K562 (cell line): ENCODE data around the gene MS4A4E. TPM values are rescaled to one million over a fixed set of nuclear protein-coding genes. Genes with fewer than 3 reads are reported as not detected.
"Not testable (repeated sequence)": the region's sequence is repeated elsewhere in the genome, so short reads cannot be mapped to it uniquely, and the experiment has no call there.

Experiments
- ATAC-seq: fragments of 200-7000 bp; cut with Tn5 transposase; 3 replicates; pipeline ENCODE4 v1.9.1; 2020; ENCODE audit warnings: moderate library complexity
- BruUV-seq: library from RNA; stranded (reverse); fragments of 400-500 nt; replicated peaks from 2 replicates; lab custom pipeline; 2021; lab: Mats Ljungman, UMichigan
- CTCF ChIA-PET: fragments of 300-600 bp; formaldehyde crosslinking; extraction: SDS; loops from one replicate; lab custom pipeline; 2021; ENCODE audit warnings: low intra/inter-chr PET ratio; lab: Yijun Ruan, JAX
- POLR2A ChIA-PET: fragments of 300-600, 350-650 bp; sonication (Branson Sonifier 250); formaldehyde crosslinking; extraction: SDS; loops from one replicate; lab custom pipeline; 2021; ENCODE audit warnings: antibody characterized with exemption, inconsistent platforms; lab: Yijun Ruan, JAX
- DNase-seq, 4 experiments: peaks; one replicate each; pipeline versions ENCODE4 v3.0.0 to v3.0.0-alpha.2; 2011 to 2018; ENCODE audit warnings: low spot score in 3 of 4, mixed read lengths in 3 of 4; ENCODE audit errors: extremely low read depth in 1 of 4
- FAIRE-seq: peaks from 2 replicates; lab custom pipeline; 2011; peaks lifted over from hg19 to GRCh38; lab: Jason Lieb, UNC
- H2AFZ ChIP-seq: 2 replicates; pipeline ENCODE4 v1.6.0; 2011; ENCODE audit warnings: low read depth, low read length, control low read depth, inconsistent platforms
- H3K27ac ChIP-seq: fragments of 200-600 bp; 3 replicates; pipeline ENCODE4 v1.8.0; 2011; ENCODE audit warnings: low read depth, mild to moderate bottlenecking, control low read depth, inconsistent platforms, low read length, moderate library complexity, mixed read lengths; ENCODE audit errors: extremely low read depth
- H3K27me3 ChIP-seq, 2 experiments: fragments of 300-600 bp in 1 of 2; 2 replicates in 1 of 2; 3 replicates in 1 of 2; pipeline versions ENCODE4 v1.6.0 to v1.8.0; 2011; ENCODE audit warnings: inconsistent platforms in 2 of 2, low read length in 2 of 2, mild to moderate bottlenecking in 1 of 2, mixed read lengths in 1 of 2, moderate library complexity in 1 of 2; ENCODE audit not compliant: control insufficient read depth in 2 of 2, insufficient read depth in 2 of 2
- H3K36me3 ChIP-seq: fragments of 300-600 bp; 3 replicates; pipeline ENCODE4 v1.8.0; 2011; ENCODE audit warnings: mild to moderate bottlenecking, low read length, inconsistent platforms; ENCODE audit not compliant: control insufficient read depth, insufficient read depth
- H3K4me1 ChIP-seq, 2 experiments: fragments of 200-600 bp in 1 of 2; replicated peaks in 1 of 2; 2 replicates in 1 of 2; 3 replicates in 1 of 2; pipeline versions ENCODE4 v1.5.1 to v1.8.0; 2011; ENCODE audit warnings: inconsistent platforms in 2 of 2, low read length in 2 of 2, mild to moderate bottlenecking in 1 of 2, mixed read lengths in 1 of 2, moderate library complexity in 1 of 2; ENCODE audit not compliant: control insufficient read depth in 2 of 2, insufficient read depth in 2 of 2
- H3K4me2 ChIP-seq: 2 replicates; pipeline ENCODE4 v1.6.1; 2011; ENCODE audit warnings: low read length, control low read depth, inconsistent platforms, mixed read lengths; ENCODE audit not compliant: insufficient read depth
- H3K4me3 ChIP-seq: fragments of 200-600 bp; sonication (generic), shearing (Covaris generic); 2 replicates; pipeline ENCODE4 v1.5.1; 2016; ENCODE audit warnings: control low read depth, inconsistent platforms
- H3K79me2 ChIP-seq: fragments of 200-600 bp; 3 replicates; pipeline ENCODE4 v1.8.0; 2011; ENCODE audit warnings: low read length, inconsistent platforms; ENCODE audit not compliant: control insufficient read depth, insufficient read depth
- H3K9ac ChIP-seq, 2 experiments: 2 replicates each; pipeline versions ENCODE4 v1.6.0 to v1.6.1; 2011; ENCODE audit warnings: low read depth in 2 of 2, low read length in 2 of 2, control low read depth in 1 of 2, inconsistent platforms in 1 of 2, mild to moderate bottlenecking in 1 of 2, mixed read lengths in 1 of 2; ENCODE audit not compliant: insufficient read depth in 1 of 2
- H3K9me1 ChIP-seq: one replicate; pipeline ENCODE4 v1.6.0; 2011; ENCODE audit warnings: inconsistent platforms, mild to moderate bottlenecking, low read length, moderate library complexity; ENCODE audit not compliant: control insufficient read depth, insufficient read depth
- H3K9me3 ChIP-seq: replicated peaks from 2 replicates; pipeline ENCODE4 v1.5.1; 2011; ENCODE audit warnings: low read depth, low read length, inconsistent platforms; ENCODE audit not compliant: control insufficient read depth, insufficient read depth
- H4K20me1 ChIP-seq: replicated peaks from 2 replicates; pipeline ENCODE4 v1.6.1; 2011; ENCODE audit warnings: low read length, inconsistent platforms, mixed read lengths; ENCODE audit not compliant: control insufficient read depth, insufficient read depth
- BHLHE40 ChIP-seq: IDR thresholded peaks from 2 replicates; pipeline ENCODE4 v1.6.1; 2011; ENCODE audit warnings: low read length, improper control_type of control experiment
- BMI1 ChIP-seq: fragments of 150-350 bp; IDR thresholded peaks from 2 replicates; pipeline ENCODE4 v1.6.1; 2014; ENCODE audit warnings: low read length
- GATAD2A ChIP-seq: fragments of 450-650 bp; IDR thresholded peaks from 2 replicates; pipeline ENCODE4 v1.6.1; 2017
- HSF4 ChIP-seq: fragments of 250-450 bp; sonication (Bioruptor Pico); IDR thresholded peaks from 2 replicates; pipeline ENCODE4 v2.1.2; 2022; ENCODE audit warnings: mild to moderate bottlenecking, moderate library complexity, borderline replicate concordance
- KLF16 ChIP-seq: IDR thresholded peaks from 2 replicates; pipeline ENCODE4 v1.6.1; 2016; ENCODE audit warnings: antibody characterized with exemption
- MCM3 ChIP-seq: fragments of 450-650 bp; IDR thresholded peaks from 2 replicates; pipeline ENCODE4 v1.6.1; 2016
- NFATC3 ChIP-seq: fragments of 450-650 bp; IDR thresholded peaks from 2 replicates; pipeline ENCODE4 v1.6.1; 2017; ENCODE audit warnings: mild to moderate bottlenecking
- PHF21A ChIP-seq: fragments of 450-650 bp; IDR thresholded peaks from 2 replicates; pipeline ENCODE4 v1.6.1; 2017; ENCODE audit warnings: low read depth, borderline replicate concordance
- POLR2AphosphoS5 ChIP-seq: IDR thresholded peaks from 2 replicates; pipeline ENCODE4 v1.6.1; 2011; ENCODE audit warnings: mild to moderate bottlenecking, low read depth, low read length, moderate library complexity; ENCODE audit not compliant: control insufficient read depth, insufficient read depth
- SOX6 ChIP-seq: fragments of 450-650 bp; IDR thresholded peaks from 2 replicates; pipeline ENCODE4 v1.6.1; 2014; ENCODE audit warnings: mild to moderate bottlenecking
- TCF7L2 ChIP-seq: fragments of 150-350 bp; IDR thresholded peaks from 2 replicates; pipeline ENCODE4 v1.6.1; 2016; ENCODE audit warnings: low read depth, mild to moderate bottlenecking, low read length, moderate library complexity
- ZNF12 ChIP-seq: sonication (generic); formaldehyde crosslinking; IDR thresholded peaks from 2 replicates; pipeline ENCODE4 v1.4.0; 2020; ENCODE audit warnings: mild to moderate bottlenecking, missing genetic modification reagents
- ZNF699 ChIP-seq: fragments of 250-450 bp; sonication (Bioruptor Pico); IDR thresholded peaks from 2 replicates; pipeline ENCODE4 v1.8.0; 2021; ENCODE audit warnings: mild to moderate bottlenecking, moderate library complexity; ENCODE audit not compliant: insufficient replicate concordance
- WGBS: fragments of 100-300 bp; shearing (Covaris generic); methylation state at CpG from one replicate; pipeline ENCODE4 v1.1.6; 2016; ENCODE audit warnings: low coverage, mixed read lengths; ENCODE audit not compliant: insufficient coverage; ENCODE audit errors: missing lambda C conversion rate; 5-methylcytosine and 5-hydroxymethylcytosine counted together
- in situ Hi-C: fragments of 300-500 bp; cut with MboI; formaldehyde crosslinking; loops from 4 replicates; pipeline ENCODE4 v1.15.0; 2018; ENCODE audit warnings: inconsistent platforms, mixed read lengths
- intact Hi-C: fragments of 100-400 bp; cut with micrococcal nuclease; formaldehyde crosslinking; loops from 2 replicates; pipeline ENCODE4 v1.14.2; 2022
- polyA plus RNA-seq, 8 experiments: library from polyadenylated mRNA; depleted of rRNA in 4 of 8; stranded (reverse) in 5 of 8; unstranded in 3 of 8; fragments of >200 nt; fragmentation: Nextera tagmentation in 2 of 8; fragmentation: Illumina TruSeq in 1 of 8; extraction: Ambion mirVana in 2 of 8; extraction: Trizol in 1 of 8; gene quantifications; 2 replicates each; pipeline versions ENCODE4 v1.2.1 to v1.2.3, GENCODE V29; 2011 to 2014; ENCODE audit warnings: inconsistent platforms in 1 of 8, missing spikeins in 1 of 8
- total RNA-seq, 7 experiments: library from RNA; depleted of rRNA in 6 of 7; stranded (reverse); fragments of >200 nt in 6 of 7; fragmentation: Illumina TruSeq in 2 of 7; extraction: Trizol in 2 of 7; gene quantifications; 2 replicates each; pipeline versions ENCODE4 v1.2.1 to v1.2.3, GENCODE V29; 2011 to 2021; ENCODE audit warnings: low replicate concordance in 1 of 7
- TF ChIP-seq, protein P1 (sequence below): sonication (generic); formaldehyde crosslinking; IDR thresholded peaks from 2 replicates; pipeline ENCODE4 v1.8.1; 2023; ENCODE audit warnings: mild to moderate bottlenecking, missing genetic modification reagents
- TF ChIP-seq, protein P2 (sequence below): sonication (generic); formaldehyde crosslinking; IDR thresholded peaks from 2 replicates; pipeline ENCODE4 v1.8.0; 2022; ENCODE audit warnings: mild to moderate bottlenecking, low read depth, missing genetic modification reagents

Gene MS4A4E
- total and polyA plus RNA-seq, 9 of the 15 experiments (the other 6 are each of a cell fraction or from before 2014, with no cell fraction given) = 0.11 to 0.81 (median 0.36) TPM; not detected in 2

DNA sequence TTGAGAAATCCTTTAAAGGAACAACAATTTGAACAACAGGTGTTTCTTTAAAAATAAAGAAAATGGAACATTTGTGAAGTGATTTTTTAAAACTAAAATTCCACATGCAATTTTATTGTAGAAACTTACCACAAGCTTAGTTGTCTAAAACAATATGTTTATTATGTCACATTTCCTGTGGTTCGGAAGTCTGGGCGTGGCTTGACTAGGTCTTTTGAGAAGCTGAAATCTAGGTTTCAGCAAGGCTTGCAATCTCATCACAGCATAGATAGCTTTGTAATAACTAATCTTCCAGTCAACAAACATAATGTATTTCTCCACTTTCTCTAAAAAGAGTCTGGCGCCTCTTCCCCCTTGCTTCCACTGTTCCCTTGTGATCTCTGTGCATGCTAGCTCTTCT is 87.0 kb downstream of the MS4A4E start (continued):
- TF ChIP-seq NFATC3 (no peak), MCM3 (no peak), PHF21A (no peak), HSF4 (CRISPR knock-in tag) (no peak), KLF16 (no peak), SOX6 (no peak)

DNA sequence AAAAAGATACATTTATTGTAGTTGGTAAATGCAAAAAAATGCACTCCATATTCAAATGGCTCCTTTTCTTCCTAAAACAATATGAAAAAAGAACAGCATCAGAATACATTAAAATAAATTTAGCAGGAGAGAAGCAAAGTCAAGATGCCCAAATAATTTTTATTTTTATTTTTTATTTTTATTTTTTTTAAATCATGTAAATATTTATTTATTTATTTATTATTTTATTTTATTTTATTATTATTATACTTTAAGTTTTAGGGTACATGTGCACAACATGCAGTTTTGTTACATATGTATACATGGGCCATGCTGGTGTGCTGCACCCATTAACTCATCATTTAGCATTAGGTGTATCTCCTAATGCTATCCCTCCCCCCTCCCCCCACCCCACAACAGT is 90.2 kb downstream of the MS4A4E start:
- H3K9me1 ChIP-seq, CTCF ChIA-PET, H3K9ac ChIP-seq, in situ Hi-C loops, FAIRE-seq, DNase-seq, POLR2A ChIA-PET, H3K9me3 ChIP-seq, H4K20me1 ChIP-seq, H3K4me3 ChIP-seq, BruUV-seq, H3K4me1 ChIP-seq, H3K79me2 ChIP-seq, ATAC-seq, intact Hi-C loops, H3K27me3 ChIP-seq, H3K36me3 ChIP-seq, H3K27ac ChIP-seq, H3K4me2 ChIP-seq, H2AFZ ChIP-seq: not testable (repeated sequence)

DNA sequence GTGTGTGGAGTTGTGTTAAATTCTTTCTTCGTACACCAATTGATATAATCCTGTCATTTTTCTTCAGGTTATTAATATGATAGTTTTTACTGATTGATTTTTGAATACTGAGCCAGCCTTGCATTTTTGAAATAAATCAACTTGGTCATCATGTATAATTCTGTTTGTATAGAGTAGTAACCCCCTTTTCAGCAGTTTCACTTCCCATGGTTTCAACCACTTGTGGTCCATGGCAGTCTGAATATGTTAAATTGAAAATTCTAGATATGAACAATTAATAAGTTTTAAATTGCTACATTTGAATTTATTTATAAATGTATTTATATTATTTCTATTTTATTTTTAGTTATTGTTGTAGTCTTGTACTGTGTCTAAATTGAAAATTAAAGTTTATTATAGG is 92.7 kb downstream of the MS4A4E start:
- Histone ChIP-seq H3K9ac (no peak overlapping the region), H3K4me3 (no peak overlapping the region), H3K4me2 (no peak overlapping the region), H3K27ac (no peak overlapping the region), H3K9me1 (no peaks in the 10 kb centered on the region), H3K27me3 (no peaks in the 10 kb centered on the region), H3K79me2 (no peaks in the 10 kb centered on the region), H3K36me3 (no peaks in the 10 kb centered on the region), H3K9me3 (no peaks in the 10 kb centered on the region; the same call in 1 of the 2 replicates), H2AFZ (no peak overlapping the region), H4K20me1 (no peaks in the 10 kb centered on the region), H3K4me1 (no peaks in the 10 kb centered on the region)
- FAIRE-seq (no peak), ATAC-seq (no peak), DNase-seq (no peak)
- in situ Hi-C loops (no loop called here), intact Hi-C loops (no loop called here)
- ChIA-PET POLR2A (no interaction called here), CTCF (no interaction called here)
- BruUV-seq = no TSS peak
- 5% methylated on average over 1 of the region's 1 CpG for WGBS
- TF ChIP-seq BHLHE40 = no peak
- no peak for TF ChIP-seq ZNF12 (CRISPR knock-in tag)
- TF ChIP-seq, protein P1, sequence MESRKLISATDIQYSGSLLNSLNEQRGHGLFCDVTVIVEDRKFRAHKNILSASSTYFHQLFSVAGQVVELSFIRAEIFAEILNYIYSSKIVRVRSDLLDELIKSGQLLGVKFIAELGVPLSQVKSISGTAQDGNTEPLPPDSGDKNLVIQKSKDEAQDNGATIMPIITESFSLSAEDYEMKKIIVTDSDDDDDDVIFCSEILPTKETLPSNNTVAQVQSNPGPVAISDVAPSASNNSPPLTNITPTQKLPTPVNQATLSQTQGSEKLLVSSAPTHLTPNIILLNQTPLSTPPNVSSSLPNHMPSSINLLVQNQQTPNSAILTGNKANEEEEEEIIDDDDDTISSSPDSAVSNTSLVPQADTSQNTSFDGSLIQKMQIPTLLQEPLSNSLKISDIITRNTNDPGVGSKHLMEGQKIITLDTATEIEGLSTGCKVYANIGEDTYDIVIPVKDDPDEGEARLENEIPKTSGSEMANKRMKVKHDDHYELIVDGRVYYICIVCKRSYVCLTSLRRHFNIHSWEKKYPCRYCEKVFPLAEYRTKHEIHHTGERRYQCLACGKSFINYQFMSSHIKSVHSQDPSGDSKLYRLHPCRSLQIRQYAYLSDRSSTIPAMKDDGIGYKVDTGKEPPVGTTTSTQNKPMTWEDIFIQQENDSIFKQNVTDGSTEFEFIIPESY (CRISPR knock-in tag) = no peak
- no peak for TF ChIP-seq POLR2AphosphoS5
- no peak for TF ChIP-seq ZNF699
- TF ChIP-seq, protein P2, sequence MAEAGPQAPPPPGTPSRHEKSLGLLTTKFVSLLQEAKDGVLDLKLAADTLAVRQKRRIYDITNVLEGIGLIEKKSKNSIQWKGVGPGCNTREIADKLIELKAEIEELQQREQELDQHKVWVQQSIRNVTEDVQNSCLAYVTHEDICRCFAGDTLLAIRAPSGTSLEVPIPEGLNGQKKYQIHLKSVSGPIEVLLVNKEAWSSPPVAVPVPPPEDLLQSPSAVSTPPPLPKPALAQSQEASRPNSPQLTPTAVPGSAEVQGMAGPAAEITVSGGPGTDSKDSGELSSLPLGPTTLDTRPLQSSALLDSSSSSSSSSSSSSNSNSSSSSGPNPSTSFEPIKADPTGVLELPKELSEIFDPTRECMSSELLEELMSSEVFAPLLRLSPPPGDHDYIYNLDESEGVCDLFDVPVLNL (CRISPR knock-in tag) = no peak
- TF ChIP-seq TCF7L2 = no peak
- TF ChIP-seq BMI1 = no peak
- TF ChIP-seq GATAD2A = no peak
